GM10266 (cell line): ENCODE results near the gene FBXO15.

Experiments
- DNase-seq: peaks from one replicate; pipeline ENCODE4 v3.0.0; 2012; ENCODE audit errors: extremely low spot score
- TF ChIP-seq, protein P1 (sequence below): IDR thresholded peaks from 2 replicates; pipeline ENCODE4 v1.5.1; 2012; ENCODE audit warnings: mild to moderate bottlenecking, low read depth; ENCODE audit not compliant: control insufficient read depth, insufficient read depth; ENCODE audit errors: missing control alignments

Gene FBXO15

DNA sequence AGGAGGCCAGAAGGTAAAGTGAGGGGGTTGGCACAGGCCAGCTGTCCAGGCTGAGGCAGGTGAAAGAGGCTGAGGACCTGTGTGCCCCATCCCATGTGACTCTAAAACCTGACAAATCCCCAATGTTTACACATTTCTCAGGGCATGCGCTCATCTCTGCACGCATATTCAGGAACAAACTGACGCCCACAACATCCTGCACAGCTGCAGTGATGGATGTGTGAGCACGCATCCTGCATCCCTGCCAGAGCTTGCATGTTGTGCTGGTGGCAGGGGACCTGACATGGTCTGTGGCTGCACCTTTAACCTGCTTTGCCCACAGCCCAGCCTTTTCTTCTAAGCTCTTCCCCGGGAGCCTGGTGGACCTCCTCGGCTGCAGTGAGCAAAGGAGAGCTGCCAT is 83.1 kb downstream of the FBXO15 start:
- TF ChIP-seq, protein P1, sequence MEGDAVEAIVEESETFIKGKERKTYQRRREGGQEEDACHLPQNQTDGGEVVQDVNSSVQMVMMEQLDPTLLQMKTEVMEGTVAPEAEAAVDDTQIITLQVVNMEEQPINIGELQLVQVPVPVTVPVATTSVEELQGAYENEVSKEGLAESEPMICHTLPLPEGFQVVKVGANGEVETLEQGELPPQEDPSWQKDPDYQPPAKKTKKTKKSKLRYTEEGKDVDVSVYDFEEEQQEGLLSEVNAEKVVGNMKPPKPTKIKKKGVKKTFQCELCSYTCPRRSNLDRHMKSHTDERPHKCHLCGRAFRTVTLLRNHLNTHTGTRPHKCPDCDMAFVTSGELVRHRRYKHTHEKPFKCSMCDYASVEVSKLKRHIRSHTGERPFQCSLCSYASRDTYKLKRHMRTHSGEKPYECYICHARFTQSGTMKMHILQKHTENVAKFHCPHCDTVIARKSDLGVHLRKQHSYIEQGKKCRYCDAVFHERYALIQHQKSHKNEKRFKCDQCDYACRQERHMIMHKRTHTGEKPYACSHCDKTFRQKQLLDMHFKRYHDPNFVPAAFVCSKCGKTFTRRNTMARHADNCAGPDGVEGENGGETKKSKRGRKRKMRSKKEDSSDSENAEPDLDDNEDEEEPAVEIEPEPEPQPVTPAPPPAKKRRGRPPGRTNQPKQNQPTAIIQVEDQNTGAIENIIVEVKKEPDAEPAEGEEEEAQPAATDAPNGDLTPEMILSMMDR, result no peak
- no peak for DNase-seq

DNA sequence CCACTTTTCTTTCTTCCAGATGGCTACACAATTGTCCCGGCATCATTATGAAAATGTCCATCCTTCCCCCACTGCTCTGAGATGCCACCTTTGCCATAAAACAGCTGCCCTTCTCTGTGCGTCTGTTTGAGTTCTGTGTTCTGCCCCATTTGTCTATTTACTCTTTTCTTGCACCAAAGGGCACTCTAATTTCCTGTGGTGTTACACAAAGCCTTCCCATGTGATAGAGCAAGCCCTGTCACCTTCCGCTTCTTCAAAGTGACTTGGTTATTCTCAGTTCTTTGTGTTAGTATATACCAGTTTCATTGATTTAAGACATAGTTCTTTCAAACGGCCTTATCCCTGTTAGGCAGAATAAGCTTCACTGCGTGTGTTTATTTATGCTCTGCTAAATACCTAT is 84.1 kb downstream of the FBXO15 start:
- TF ChIP-seq, protein P1, result no peak

DNA sequence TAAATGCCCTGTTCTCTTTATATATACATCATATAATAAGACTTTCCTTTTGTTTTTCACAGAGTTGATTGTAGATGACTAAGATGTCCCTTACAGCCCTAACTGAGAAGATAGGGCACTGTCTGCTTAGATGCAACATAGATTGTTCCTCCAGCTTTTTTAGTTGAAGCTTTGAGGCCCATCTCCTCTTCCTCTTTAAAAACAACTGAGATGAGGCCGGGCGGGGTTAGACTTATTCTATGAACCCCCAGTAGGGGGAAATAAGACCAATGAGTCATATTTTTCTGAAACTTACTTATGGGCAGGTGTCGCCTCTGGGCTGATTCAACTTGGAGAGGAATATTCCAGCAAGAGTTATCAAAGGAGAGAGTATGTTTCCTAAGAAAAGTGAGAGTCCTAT is 84.6 kb downstream of the FBXO15 start:
- peak; percentile 28 for DNase-seq
- TF ChIP-seq, protein P1, result no peak

More for the DNA sequence above, 84.1 kb downstream of the FBXO15 start:
- DNase-seq, result no peak

DNA sequence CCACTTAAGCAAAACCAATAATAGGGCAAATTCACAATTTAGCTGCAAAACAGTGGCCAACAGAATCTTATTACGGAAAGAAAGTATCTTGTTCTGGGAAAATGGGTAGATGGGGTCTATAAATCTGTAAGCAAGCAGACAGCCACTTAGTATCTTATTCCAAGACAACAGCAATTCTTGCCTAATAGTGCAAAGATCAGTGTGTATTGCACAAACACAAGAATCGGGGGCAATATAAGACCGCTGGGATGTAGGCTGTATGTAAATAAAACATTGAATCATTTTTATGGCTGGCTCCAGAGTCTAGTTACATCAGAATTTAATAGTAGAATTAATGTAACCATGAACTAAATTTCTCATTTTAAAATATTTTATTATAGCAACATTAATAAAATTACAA is 85.6 kb downstream of the FBXO15 start:
- TF ChIP-seq, protein P1, result no peak
- DNase-seq, result no peak

DNA sequence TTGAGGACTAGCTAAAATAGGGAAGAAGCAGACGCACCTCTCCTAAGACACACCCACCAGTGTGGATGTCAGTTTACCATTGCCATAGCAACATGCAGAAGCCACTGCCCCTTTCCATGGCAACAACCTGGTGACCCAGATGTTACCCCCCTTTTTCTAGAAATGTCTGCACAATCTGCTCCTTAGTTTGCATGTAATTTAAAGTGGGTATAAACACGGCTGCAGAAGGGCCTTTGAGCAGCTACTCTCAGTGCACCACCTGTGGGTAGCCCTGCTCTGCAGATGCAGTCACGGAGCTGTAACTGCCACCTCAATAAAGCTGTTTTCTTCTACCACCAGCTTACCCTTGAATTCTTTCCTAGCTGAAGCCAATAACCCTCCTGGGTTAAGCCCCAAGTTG is 87.1 kb downstream of the FBXO15 start:
- TF ChIP-seq, protein P1, result no peak
- DNase-seq, result no peak

DNA sequence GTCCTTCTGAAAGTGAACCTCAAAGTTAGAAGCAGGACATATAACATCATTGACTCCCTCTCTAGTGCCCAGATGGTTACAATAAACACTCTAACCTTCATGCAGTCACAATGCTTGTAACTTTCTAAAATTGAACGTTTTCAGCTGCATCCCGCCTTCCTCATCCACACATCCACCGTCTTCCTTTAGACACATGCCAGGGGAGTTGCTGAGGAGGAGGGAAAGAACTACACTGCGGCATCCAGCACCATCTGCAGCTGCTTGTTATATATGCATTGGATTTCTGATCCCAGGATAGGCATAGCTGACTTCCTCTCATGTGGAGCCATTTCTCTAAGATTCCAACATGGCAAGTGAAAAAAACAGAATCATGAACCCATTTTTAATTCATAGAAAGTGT is 96.8 kb downstream of the FBXO15 start:
- TF ChIP-seq, protein P1, result no peak
- DNase-seq, result no peak

DNA sequence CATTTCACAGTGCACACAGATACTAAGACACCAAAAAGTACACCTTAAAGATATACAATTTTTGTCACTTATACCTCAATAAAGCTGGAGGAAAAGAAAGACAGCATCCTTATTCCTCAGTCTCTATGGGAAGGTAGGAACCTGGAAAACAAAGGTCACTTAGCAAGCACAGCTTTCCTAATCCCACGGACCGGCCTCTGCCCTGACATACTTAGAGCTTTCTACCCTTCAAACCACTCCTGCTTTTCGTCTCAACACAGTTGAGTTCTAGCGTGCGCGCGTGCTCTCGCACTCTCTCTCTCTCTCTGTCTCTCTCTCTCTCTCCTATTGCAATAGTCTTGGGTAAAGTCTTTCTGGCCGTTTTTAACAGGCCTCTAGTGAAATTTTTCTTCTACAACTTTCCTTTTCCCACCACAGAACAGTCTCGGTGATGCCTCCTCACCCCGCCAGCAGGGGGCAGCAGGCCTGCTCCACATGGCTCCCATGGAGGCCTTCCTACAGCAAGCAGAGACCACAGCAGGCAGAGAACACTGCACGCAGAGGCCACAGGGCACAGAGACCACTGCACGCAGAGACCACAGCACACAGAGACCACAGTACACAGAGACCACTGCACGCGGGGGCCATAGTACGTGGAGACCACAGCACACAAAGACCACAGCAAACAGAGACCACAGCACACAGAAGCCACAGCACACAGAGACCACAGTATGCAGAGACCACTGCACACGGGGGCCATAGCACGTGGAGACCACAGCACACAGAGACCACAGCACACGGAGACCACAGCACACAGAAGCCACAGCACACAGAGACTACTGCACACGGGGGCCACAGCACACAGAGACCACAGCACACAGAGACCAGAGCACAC is 106.9 kb downstream of the FBXO15 start:
- TF ChIP-seq, protein P1, result peak; percentile 84
- DNase-seq, result peak; percentile 55
